GM19239 (cell line): ENCODE data around the gene SCNN1A.

Source experiments
- DNase-seq: peaks from one replicate; pipeline ENCODE4 v3.0.0; 2011; ENCODE audit warnings: low spot score; ENCODE audit not compliant: insufficient read length
- FAIRE-seq: peaks from 2 replicates; lab custom pipeline; 2011; peaks lifted over from hg19 to GRCh38; lab: Jason Lieb, UNC

The SCNN1A gene

GRCh38 chr12:6375269-6376078 lies at the start of gene SCNN1A:
Gene SCNN1A (minus strand): TSS chr12:6375563. CDS start chr12:6374783, 780 bp downstream.
- DNase-seq = no peak

GRCh38 chr12:6424866-6425265 lies 49.5 kb upstream of the SCNN1A start:
- no peak for DNase-seq
- no peak for FAIRE-seq

More at GRCh38 chr12:6375269-6376078, at the start of gene SCNN1A:
- FAIRE-seq = no peak

GRCh38 chr12:6424008-6424347 lies 48.6 kb upstream of the SCNN1A start:
- DNase-seq = no peak

GRCh38 chr12:6423267-6424007 lies 48.1 kb upstream of the SCNN1A start:
- peak; percentile 99 for FAIRE-seq
- DNase-seq = peak; percentile 69

More at GRCh38 chr12:6424008-6424347, 48.6 kb upstream of the SCNN1A start:
- no peak for FAIRE-seq

- FAIRE-seq (no peak), DNase-seq (no peak)
Observed at GRCh38 chr12:6420364-6420763, 45.0 kb upstream of the SCNN1A start.

GRCh38 chr12:6418796-6419195 lies 43.4 kb upstream of the SCNN1A start:
- DNase-seq (no peak), FAIRE-seq (no peak)

- DNase-seq (no peak), FAIRE-seq (peak; percentile 82)
Observed at GRCh38 chr12:6416596-6416995, 41.2 kb upstream of the SCNN1A start.

- DNase-seq (no peak), FAIRE-seq (no peak)
Observed at GRCh38 chr12:6407236-6407954, 32.0 kb upstream of the SCNN1A start.

- DNase-seq (no peak), FAIRE-seq (no peak)
Observed at GRCh38 chr12:6405963-6406362, 30.6 kb upstream of the SCNN1A start.

- DNase-seq (no peak), FAIRE-seq (no peak)
Observed at GRCh38 chr12:6404390-6404789, 29.0 kb upstream of the SCNN1A start.

- DNase-seq = no peak
- no peak for FAIRE-seq
Observed at GRCh38 chr12:6399884-6400644, 24.7 kb upstream of the SCNN1A start.

- FAIRE-seq (no peak), DNase-seq (no peak)
Observed at GRCh38 chr12:6396031-6396430, 20.7 kb upstream of the SCNN1A start.

- FAIRE-seq = no peak
- DNase-seq = no peak
Observed at GRCh38 chr12:6394398-6394797, 19.0 kb upstream of the SCNN1A start.

GRCh38 chr12:6393109-6393508 lies 17.7 kb upstream of the SCNN1A start:
- DNase-seq (no peak), FAIRE-seq (no peak)

GRCh38 chr12:6392504-6392903 lies 17.1 kb upstream of the SCNN1A start:
- DNase-seq (no peak), FAIRE-seq (no peak)

GRCh38 chr12:6391013-6391412 lies 15.7 kb upstream of the SCNN1A start:
- DNase-seq (no peak), FAIRE-seq (no peak)

GRCh38 chr12:6390084-6390799 lies 14.9 kb upstream of the SCNN1A start:
- FAIRE-seq = no peak
- no peak for DNase-seq

- DNase-seq (no peak), FAIRE-seq (no peak)
Observed at GRCh38 chr12:6387541-6387940, 12.2 kb upstream of the SCNN1A start.

- DNase-seq = no peak
- no peak for FAIRE-seq
Observed at GRCh38 chr12:6386491-6386890, 11.1 kb upstream of the SCNN1A start.

- FAIRE-seq (no peak), DNase-seq (no peak)
Observed at GRCh38 chr12:6386038-6386437, 10.7 kb upstream of the SCNN1A start.
